Panc1 (cell line): ENCODE measurements around the gene AOC3. TPM values are rescaled to one million over a fixed set of nuclear protein-coding genes. Genes with fewer than 3 reads are reported as not detected.

Experiments
- ATAC-seq: fragments of 200-7000 bp; cut with Tn5 transposase; 2 replicates; pipeline ENCODE4 v1.9.1; 2020; ENCODE audit warnings: mild to moderate bottlenecking, moderate library complexity
- BruUV-seq: library from RNA; stranded (reverse); fragments of 400-500 nt; replicated peaks from 2 replicates; lab custom pipeline; 2021; lab: Mats Ljungman, UMichigan
- CTCF ChIA-PET: fragments of 300-600 bp; sonication (Branson Sonifier 250); formaldehyde crosslinking; loops from one replicate; lab custom pipeline; 2022; ENCODE audit warnings: antibody characterized with exemption; lab: Charles Lee
- POLR2A ChIA-PET: fragments of 300-600 bp; sonication (Branson Sonifier 250); formaldehyde crosslinking; loops from one replicate; lab custom pipeline; 2022; ENCODE audit warnings: antibody characterized with exemption; lab: Charles Lee
- DNase-seq: peaks from one replicate; pipeline ENCODE4 v3.0.0-alpha.2; 2010; ENCODE audit warnings: low read depth, low spot score
- H3K27ac ChIP-seq: 2 replicates; pipeline ENCODE4 v1.5.1; 2011; ENCODE audit warnings: mild to moderate bottlenecking, low read length, inconsistent platforms
- H3K27me3 ChIP-seq: fragments of 200-500 bp; sonication (Bioruptor generic); 2 replicates; pipeline ENCODE4 v1.6.0; 2014; ENCODE audit warnings: low read length, inconsistent platforms; ENCODE audit not compliant: control insufficient read depth, insufficient read depth
- H3K36me3 ChIP-seq: fragments of 200-500 bp; sonication (Bioruptor generic); 2 replicates; pipeline ENCODE4 v1.5.1; 2014; ENCODE audit warnings: inconsistent platforms, mild to moderate bottlenecking, low read length, moderate library complexity; ENCODE audit not compliant: control insufficient read depth, insufficient read depth
- H3K4me1 ChIP-seq: 2 replicates; pipeline ENCODE4 v1.5.1; 2011; ENCODE audit warnings: inconsistent platforms, mild to moderate bottlenecking, low read length, moderate library complexity; ENCODE audit not compliant: control insufficient read depth, insufficient read depth
- H3K4me3 ChIP-seq, 2 experiments: 2 replicates each; pipeline ENCODE4 v1.5.1; 2011 to 2012; ENCODE audit warnings: low read depth in 2 of 2, low read length in 2 of 2, mild to moderate bottlenecking in 2 of 2, inconsistent platforms in 1 of 2, moderate library complexity in 1 of 2
- H3K9me3 ChIP-seq: fragments of 200-500 bp; sonication (Bioruptor generic); 2 replicates; pipeline ENCODE4 v1.5.1; 2014; ENCODE audit warnings: low read depth, mild to moderate bottlenecking, inconsistent platforms, low read length, moderate library complexity; ENCODE audit not compliant: control insufficient read depth, insufficient read depth
- POLR2AphosphoS5 ChIP-seq: IDR thresholded peaks from 2 replicates; pipeline ENCODE4 v1.6.1; 2012; ENCODE audit warnings: mild to moderate bottlenecking, low read depth, low read length, moderate library complexity
- REST ChIP-seq, 2 experiments: IDR thresholded peaks; 2 replicates each; pipeline ENCODE4 v1.6.1; 2011 to 2012; ENCODE audit warnings: low read depth in 2 of 2, control low read depth in 1 of 2, low read length in 1 of 2, mild to moderate bottlenecking in 1 of 2, moderate library complexity in 1 of 2; ENCODE audit not compliant: insufficient read depth in 1 of 2
- SIN3A ChIP-seq: IDR thresholded peaks from 2 replicates; pipeline ENCODE4 v1.6.1; 2012; ENCODE audit warnings: low read depth, mild to moderate bottlenecking, low read length, moderate library complexity, borderline replicate concordance; ENCODE audit not compliant: insufficient read depth
- TCF7L2 ChIP-seq: IDR thresholded peaks from 2 replicates; pipeline ENCODE4 v1.6.1; 2011; ENCODE audit warnings: mild to moderate bottlenecking, low read depth, low read length, inconsistent platforms
- in situ Hi-C: cut with HindIII; loops from 2 replicates; pipeline ENCODE4 v1.10.0; 2016; ENCODE audit warnings: low sequenced_read_pairs, low pct_unique_long_range_greater_than_20kb
- intact Hi-C: fragments of 100-400 bp; cut with micrococcal nuclease; formaldehyde crosslinking; loops from one replicate; pipeline ENCODE4 v1.10.0; 2022; ENCODE audit not compliant: unreplicated experiment
- total RNA-seq: library from RNA; stranded (reverse); gene quantifications from one replicate; pipeline ENCODE4 v1.2.1, GENCODE V29; 2021; ENCODE audit not compliant: unreplicated experiment
- TF ChIP-seq, protein P1 (sequence below): fragments of 450-650 bp; IDR thresholded peaks from 2 replicates; pipeline ENCODE4 v1.5.1; 2017; ENCODE audit warnings: mild to moderate bottlenecking

The AOC3 gene
- total RNA-seq, 1 experiment from 2014 or later: 0.21 TPM

- H3K4me1 ChIP-seq: no peaks in the 10 kb centered on the region
- TF ChIP-seq POLR2AphosphoS5: peak; percentile 3; the same call in 1 of the 2 replicates
- TF ChIP-seq, protein P1, sequence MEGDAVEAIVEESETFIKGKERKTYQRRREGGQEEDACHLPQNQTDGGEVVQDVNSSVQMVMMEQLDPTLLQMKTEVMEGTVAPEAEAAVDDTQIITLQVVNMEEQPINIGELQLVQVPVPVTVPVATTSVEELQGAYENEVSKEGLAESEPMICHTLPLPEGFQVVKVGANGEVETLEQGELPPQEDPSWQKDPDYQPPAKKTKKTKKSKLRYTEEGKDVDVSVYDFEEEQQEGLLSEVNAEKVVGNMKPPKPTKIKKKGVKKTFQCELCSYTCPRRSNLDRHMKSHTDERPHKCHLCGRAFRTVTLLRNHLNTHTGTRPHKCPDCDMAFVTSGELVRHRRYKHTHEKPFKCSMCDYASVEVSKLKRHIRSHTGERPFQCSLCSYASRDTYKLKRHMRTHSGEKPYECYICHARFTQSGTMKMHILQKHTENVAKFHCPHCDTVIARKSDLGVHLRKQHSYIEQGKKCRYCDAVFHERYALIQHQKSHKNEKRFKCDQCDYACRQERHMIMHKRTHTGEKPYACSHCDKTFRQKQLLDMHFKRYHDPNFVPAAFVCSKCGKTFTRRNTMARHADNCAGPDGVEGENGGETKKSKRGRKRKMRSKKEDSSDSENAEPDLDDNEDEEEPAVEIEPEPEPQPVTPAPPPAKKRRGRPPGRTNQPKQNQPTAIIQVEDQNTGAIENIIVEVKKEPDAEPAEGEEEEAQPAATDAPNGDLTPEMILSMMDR: no peak
- no peak for DNase-seq
- H3K9me3 ChIP-seq: no peaks in the 10 kb centered on the region
- no peak overlapping the region for H3K27ac ChIP-seq
- ChIA-PET CTCF (interaction anchor here (0.5 to 1.0 kb wide), 2 partner anchors 83 to 231 kb away, joined by 3 to 4 read pairs; no protein-coding TSS in a partner anchor), POLR2A (interaction anchor here (0.7 kb wide), 1 partner anchor 72 kb away, joined by 6 read pairs; no protein-coding TSS in a partner anchor)
- intact Hi-C loops: loop anchor here (5.0 kb wide), 1 partner anchor 91 kb away; no protein-coding TSS in a partner anchor
- no peak overlapping the region for H3K4me3 ChIP-seq
- in situ Hi-C loops: no loop called here
- 0 out of 2 replicates have a peak, but pooled peaks have one; percentile 19 for ATAC-seq
- H3K27me3 ChIP-seq: no peaks in the 10 kb centered on the region
- BruUV-seq: no TSS peak
- H3K36me3 ChIP-seq: peaks cover 4% of the 10 kb centered on the region; the same call in 1 of the 2 replicates
These were observed 4.9 kb upstream of the AOC3 start for GRCh38 chr17:42845918-42846593.

- DNase-seq: no peak
- Histone ChIP-seq H3K27me3 (no peaks in the 10 kb centered on the region), H3K36me3 (no peaks in the 10 kb centered on the region; the same call in 1 of the 2 replicates), H3K27ac (no peak overlapping the region), H3K4me1 (no peaks in the 10 kb centered on the region), H3K4me3 (no peak overlapping the region), H3K9me3 (no peaks in the 10 kb centered on the region)
- BruUV-seq: no TSS peak
- ATAC-seq: peak; percentile 36; the same call in 1 of the 2 replicates
- ChIA-PET POLR2A (interaction anchor here (0.6 kb wide), 1 partner anchor 168 kb away, joined by 3 read pairs; no protein-coding TSS in a partner anchor), CTCF (no interaction called here)
- intact Hi-C loops: loop anchor here (5.0 kb wide), 1 partner anchor 91 kb away; no protein-coding TSS in a partner anchor
- TF ChIP-seq SIN3A (no peak), POLR2AphosphoS5 (no peak), REST (IDR thresholded peaks at IDR 0.05; ENCODE audit: insufficient read depth in 1 of 2, low read depth in 2 of 2, low read length in 1 of 2) (no peak), TCF7L2 (no peak)
- TF ChIP-seq, protein P1: no peak
- in situ Hi-C loops: no loop called here
These were observed 4.3 kb upstream of the AOC3 start for GRCh38 chr17:42846594-42847280.
